PC-9 (cell line): ENCODE data around the gene GTF3C4.

ENCODE experiments used
- CTCF ChIP-seq: fragments of 200-600 bp; sonication (generic); conservative IDR thresholded peaks from 2 replicates; pipeline ENCODE4 v1.6.1; 2017; ENCODE audit warnings: mixed run types, antibody characterized with exemption, mild to moderate bottlenecking, moderate library complexity
- EZH2 ChIP-seq: fragments of 200-600 bp; sonication (generic); IDR thresholded peaks from 2 replicates; pipeline ENCODE4 v1.8.0; 2017; ENCODE audit warnings: antibody characterized with exemption, low read depth

GRCh38 chr9:132742821-132743311, 72.6 kb downstream of the GTF3C4 start:
- TF ChIP-seq CTCF: no peak
- TF ChIP-seq EZH2: no peak
